Activated effector memory CD4-positive, alpha-beta T cell treated with Interleukin-2 at 50 U/mL for 16 hours (primary cell): ENCODE data around the gene NBPF11.
"Not testable (repeated sequence)": the region's sequence is repeated elsewhere in the genome, so short reads cannot be mapped to it uniquely, and the experiment has no call there.

Experiments used
- DNase-seq: peaks from one replicate; pipeline ENCODE4 v3.0.0-alpha.2; 2020

Gene NBPF11

DNA sequence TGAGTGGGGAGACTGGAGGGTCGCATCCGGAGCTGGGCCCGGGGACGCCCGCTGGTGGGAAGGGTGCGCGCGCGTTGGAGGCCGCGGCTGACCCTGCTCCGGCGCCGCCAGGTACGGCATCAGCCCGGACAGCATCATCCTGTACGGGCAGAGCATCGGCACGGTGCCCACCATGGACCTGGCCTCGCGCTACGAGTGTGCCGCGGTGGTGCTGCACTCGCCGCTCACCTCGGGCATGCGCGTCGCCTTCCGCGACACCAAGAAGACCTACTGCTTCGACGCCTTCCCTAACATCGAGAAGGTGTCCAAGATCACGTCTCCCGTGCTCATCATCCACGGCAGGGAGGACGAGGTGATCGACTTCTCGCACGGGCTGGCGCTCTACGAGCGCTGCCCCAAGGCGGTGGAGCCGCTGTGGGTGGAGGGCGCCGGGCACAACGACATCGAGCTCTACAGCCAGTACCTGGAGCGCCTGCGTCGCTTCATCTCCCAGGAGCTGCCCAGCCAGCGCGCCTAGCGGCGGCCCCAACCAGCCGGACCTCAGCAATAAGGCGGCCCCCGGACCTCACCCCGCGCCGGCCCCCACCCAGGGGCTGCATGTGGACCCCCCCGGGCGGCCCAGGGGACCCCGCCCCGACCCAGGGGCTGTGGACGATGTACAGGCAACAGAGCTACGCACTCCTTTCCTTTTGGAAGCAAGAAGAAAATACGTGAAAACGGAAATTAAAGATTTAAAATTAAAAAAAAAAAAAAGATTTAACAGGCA lies 2.8 kb downstream of the NBPF11 start:
- DNase-seq, result not testable (repeated sequence)

- not testable (repeated sequence) for DNase-seq
Measured at GRCh38 chr1:148147052-148147838, 4.8 kb downstream of the NBPF11 start.

DNA sequence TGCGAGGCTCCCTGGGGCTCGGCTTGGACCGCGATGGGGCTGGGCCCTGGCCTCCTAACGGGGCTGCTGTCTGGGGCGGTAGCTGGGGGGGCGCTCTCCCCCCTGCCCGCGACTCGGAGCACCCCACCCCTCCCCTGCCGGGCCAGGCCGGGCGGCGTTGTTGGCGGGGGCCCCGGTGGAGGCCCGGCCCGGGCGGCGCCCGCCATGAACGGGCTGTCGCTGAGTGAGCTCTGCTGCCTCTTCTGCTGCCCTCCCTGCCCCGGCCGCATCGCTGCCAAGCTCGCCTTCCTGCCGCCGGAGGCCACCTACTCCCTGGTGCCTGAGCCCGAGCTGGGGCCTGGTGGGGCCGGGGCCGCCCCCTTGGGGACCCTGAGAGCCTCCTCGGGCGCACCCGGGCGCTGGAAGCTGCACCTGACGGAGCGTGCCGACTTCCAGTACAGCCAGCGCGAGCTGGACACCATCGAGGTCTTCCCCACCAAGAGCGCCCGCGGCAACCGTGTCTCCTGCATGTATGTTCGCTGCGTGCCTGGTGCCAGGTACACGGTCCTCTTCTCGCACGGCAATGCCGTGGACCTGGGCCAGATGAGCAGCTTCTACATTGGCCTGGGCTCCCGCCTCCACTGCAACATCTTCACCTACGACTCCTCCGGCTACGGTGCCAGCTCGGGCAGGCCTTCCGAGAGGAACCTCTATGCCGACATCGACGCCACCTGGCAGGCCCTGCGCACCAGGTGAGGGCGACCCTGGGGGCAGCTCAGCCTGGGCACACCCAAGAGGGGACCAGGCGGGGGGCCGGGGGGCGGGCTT lies 5.7 kb downstream of the NBPF11 start:
- not testable (repeated sequence) for DNase-seq

- DNase-seq, result not testable (repeated sequence)
Measured at GRCh38 chr1:148143223-148143622, 8.9 kb downstream of the NBPF11 start.

GRCh38 chr1:148141936-148142335 lies 10.1 kb downstream of the NBPF11 start:
- DNase-seq, result not testable (repeated sequence)

- DNase-seq, result not testable (repeated sequence)
Measured at GRCh38 chr1:148138606-148139005, 13.5 kb downstream of the NBPF11 start.

- DNase-seq, result not testable (repeated sequence)
Measured at GRCh38 chr1:148122341-148122740, 29.7 kb downstream of the NBPF11 start.

DNA sequence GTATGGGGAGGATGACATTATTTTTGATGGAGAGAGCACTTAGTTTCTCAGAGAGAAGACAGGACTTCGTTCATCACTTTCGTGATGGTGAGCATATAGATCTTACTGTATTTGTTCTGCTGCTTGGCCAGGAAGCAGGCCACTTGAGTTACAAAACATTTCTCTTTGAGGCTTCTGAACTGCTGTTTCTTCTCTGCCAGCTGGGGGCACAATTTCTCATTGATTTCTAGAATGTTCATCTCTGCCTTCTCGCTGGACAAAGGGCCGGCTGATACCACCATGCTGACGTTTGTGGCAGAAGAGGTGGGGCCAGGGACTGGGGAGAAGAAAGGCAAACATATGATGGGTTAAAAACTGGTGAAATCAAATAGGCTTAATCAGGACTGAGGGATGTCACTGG lies 31.7 kb downstream of the NBPF11 start:
- DNase-seq, result not testable (repeated sequence)

GRCh38 chr1:148095732-148096131 lies 56.3 kb downstream of the NBPF11 start:
- not testable (repeated sequence) for DNase-seq

- DNase-seq, result not testable (repeated sequence)
Measured at GRCh38 chr1:148086196-148086595, 65.9 kb downstream of the NBPF11 start.

- DNase-seq, result not testable (repeated sequence)
Measured at GRCh38 chr1:148081205-148081604, 70.9 kb downstream of the NBPF11 start.

- not testable (repeated sequence) for DNase-seq
Measured at GRCh38 chr1:148078632-148079519, 73.2 kb downstream of the NBPF11 start.

DNA sequence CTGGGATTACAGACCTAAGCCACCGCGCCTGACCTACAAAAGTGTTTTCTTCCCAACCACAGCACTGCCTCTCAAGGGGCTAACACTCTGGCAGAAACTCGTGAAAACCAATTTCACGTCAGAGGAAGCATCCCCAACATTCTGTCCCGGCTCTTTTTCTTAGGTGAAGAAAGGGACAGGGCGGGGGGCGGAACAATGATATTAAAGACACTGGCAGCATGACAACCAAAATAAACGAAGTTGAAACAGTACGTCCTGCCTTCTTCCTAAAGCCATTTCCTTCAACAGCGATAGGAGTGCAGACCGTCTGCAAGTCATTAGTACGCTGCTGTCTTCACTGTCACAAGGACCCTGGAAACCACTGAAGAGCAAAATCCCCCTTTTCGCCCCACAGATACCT lies 74.0 kb downstream of the NBPF11 start:
- DNase-seq, result not testable (repeated sequence)

DNA sequence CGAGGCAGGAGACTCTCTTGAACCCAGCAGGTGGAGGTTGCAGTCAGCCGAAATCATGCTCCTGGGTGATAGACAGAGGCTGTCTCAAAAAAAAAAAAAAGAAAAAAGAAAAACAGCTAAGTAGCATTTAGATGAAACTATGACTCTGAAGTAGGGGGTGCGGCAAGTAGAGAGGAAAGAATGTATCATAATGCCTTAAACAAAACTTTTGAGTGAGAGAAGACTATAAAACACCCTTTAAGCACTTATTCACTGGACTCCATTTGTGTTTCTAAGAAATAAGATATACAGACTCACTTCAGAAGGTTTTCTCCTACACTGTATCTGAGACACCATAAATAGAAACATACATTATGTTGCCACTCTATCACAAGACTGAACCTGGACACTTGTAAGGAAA lies 74.6 kb downstream of the NBPF11 start:
- DNase-seq, result not testable (repeated sequence)

DNA sequence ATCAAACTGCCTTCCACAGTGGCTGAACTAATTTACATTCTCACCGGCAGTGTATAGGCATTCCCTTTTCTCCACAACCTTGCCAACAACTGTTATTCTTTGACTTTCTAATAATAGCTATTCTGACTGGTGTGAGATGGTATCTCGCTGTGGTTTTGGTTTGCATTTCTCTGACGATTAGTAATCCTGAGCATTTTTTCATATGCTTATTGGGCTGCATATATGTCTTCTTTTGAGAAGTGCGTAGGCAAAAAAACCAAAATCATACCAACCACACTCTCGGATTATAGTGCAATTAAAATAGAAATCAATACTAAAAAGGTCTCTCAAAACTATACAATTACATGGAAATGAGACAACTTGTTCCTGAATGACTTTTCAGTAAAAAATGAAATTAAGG lies 78.7 kb downstream of the NBPF11 start:
- not testable (repeated sequence) for DNase-seq

DNA sequence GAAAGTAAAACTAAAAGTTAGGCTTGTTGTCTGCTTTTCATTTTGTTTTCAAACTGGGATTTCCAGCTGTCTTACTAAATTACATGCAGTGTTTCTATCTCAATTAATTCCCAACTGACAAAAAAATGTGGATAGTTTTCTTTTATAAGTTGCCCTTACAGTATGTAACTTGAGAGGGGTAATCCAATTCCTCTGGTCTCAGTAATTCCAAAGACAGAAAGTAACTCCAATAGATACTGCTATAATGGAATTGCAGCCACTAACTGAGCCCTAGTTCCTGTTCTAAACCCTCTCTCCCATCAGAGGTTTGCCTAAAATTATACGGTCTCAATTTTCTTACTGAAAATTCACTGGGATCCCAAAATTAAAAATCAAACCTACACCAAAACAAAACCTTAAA lies 83.5 kb downstream of the NBPF11 start:
- DNase-seq, result not testable (repeated sequence)

DNA sequence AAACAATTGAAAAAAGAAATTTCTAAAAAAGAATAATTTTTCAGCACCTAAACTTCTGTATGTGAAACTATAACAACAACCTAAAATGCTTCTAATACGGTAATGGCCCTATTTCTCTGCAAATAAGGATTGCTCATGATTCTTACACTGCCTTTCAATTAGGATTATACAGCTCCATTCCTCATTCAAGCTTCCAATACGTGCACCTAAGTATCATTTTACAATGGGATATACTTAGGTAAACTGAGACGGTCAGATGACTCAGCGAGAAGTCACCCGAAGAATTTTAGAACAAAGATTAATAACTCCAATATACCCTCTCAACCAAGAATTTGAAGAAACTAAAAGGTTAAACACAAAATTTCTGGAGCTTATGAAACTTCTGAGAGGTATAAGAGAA lies 83.9 kb downstream of the NBPF11 start:
- DNase-seq, result not testable (repeated sequence)

GRCh38 chr1:148060294-148060701 lies 91.8 kb downstream of the NBPF11 start:
- DNase-seq, result not testable (repeated sequence)

DNA sequence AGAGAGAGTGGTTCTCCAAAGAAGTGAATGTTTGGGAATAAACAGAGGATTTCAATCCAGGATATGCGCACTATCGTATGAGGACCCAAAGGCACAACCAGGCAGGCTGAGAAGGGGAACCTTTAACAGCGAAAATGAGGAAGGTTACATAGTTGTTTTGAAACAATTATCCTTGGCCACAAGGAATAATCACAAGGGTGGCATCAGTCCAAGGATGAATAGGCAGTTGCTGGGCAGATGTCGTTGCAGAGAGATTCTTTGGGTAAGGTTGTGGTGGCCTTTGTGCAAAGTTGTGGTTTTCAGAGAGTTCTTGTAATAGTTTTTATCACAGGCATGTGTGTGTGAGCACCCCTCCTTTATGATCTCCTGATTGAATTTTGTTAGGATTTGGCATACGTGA lies 94.7 kb downstream of the NBPF11 start:
- DNase-seq, result not testable (repeated sequence)
